Caco-2 (cell line): ENCODE data around the gene ADK. TPM values are rescaled to one million over a fixed set of nuclear protein-coding genes. Genes with fewer than 3 reads are reported as not detected.

Source experiments
- BruUV-seq: library from RNA; stranded (reverse); fragments of 400-500 nt; replicated peaks from 2 replicates; lab custom pipeline; 2021; lab: Mats Ljungman, UMichigan
- CTCF ChIA-PET: fragments of 300-600 bp; sonication (Branson Sonifier 250); formaldehyde crosslinking; loops from one replicate; lab custom pipeline; 2022; ENCODE audit warnings: antibody characterized with exemption; lab: Charles Lee
- POLR2A ChIA-PET: fragments of 300-600 bp; sonication (Branson Sonifier 250); formaldehyde crosslinking; loops from one replicate; lab custom pipeline; 2022; ENCODE audit warnings: antibody characterized with exemption; lab: Charles Lee
- DNase-seq, 2 experiments: peaks; one replicate each; pipeline versions ENCODE4 v3.0.0 to v3.0.0-alpha.2; 2020 to 2022
- H3K27me3 ChIP-seq: replicated peaks from 2 replicates; pipeline ENCODE4 v1.6.0; 2011; ENCODE audit warnings: low read length; ENCODE audit not compliant: control insufficient read depth, insufficient read depth
- H3K36me3 ChIP-seq: 2 replicates; pipeline ENCODE4 v1.5.1; 2011; ENCODE audit warnings: low read length; ENCODE audit not compliant: control insufficient read depth, insufficient read depth
- H3K4me1 ChIP-seq: fragments of 250-450 bp; sonication (Bioruptor Pico); 2 replicates; pipeline ENCODE4 v1.5.1; 2020; ENCODE audit warnings: mild to moderate bottlenecking
- H3K4me3 ChIP-seq: 2 replicates; pipeline ENCODE4 v1.5.1; 2011; ENCODE audit warnings: low read depth, mild to moderate bottlenecking, control low read depth, low read length
- H3K9me3 ChIP-seq: fragments of 250-450 bp; sonication (Bioruptor Pico); 2 replicates; pipeline ENCODE4 v1.5.1; 2020; ENCODE audit warnings: mild to moderate bottlenecking, moderate library complexity
- H3K27ac Mint-ChIP-seq: one replicate; pipeline ENCODE4 v1.8.0; 2022; ENCODE audit warnings: mixed read lengths; ENCODE audit not compliant: unreplicated experiment
- H3K27me3 Mint-ChIP-seq: one replicate; pipeline ENCODE4 v1.8.0; 2022; ENCODE audit warnings: mixed read lengths; ENCODE audit not compliant: insufficient read depth, unreplicated experiment
- H3K36me3 Mint-ChIP-seq: one replicate; pipeline ENCODE4 v1.8.0; 2022; ENCODE audit warnings: mild to moderate bottlenecking, mixed read lengths; ENCODE audit not compliant: insufficient read depth, unreplicated experiment
- H3K4me1 Mint-ChIP-seq: one replicate; pipeline ENCODE4 v1.8.0; 2022; ENCODE audit warnings: low read depth, mixed read lengths; ENCODE audit not compliant: unreplicated experiment
- H3K4me3 Mint-ChIP-seq: one replicate; pipeline ENCODE4 v1.8.0; 2022; ENCODE audit warnings: mild to moderate bottlenecking, moderate library complexity, mixed read lengths; ENCODE audit not compliant: unreplicated experiment
- H3K9me3 Mint-ChIP-seq: one replicate; pipeline ENCODE4 v1.8.0; 2022; ENCODE audit warnings: mixed read lengths; ENCODE audit not compliant: unreplicated experiment
- CTCF ChIP-seq, 2 experiments: fragments of 200-600 bp in 1 of 2; IDR thresholded peaks; 1 replicate in 1 of 2; 2 replicates in 1 of 2; pipeline versions ENCODE4 v1.5.1 to v1.8.0; 2011 to 2022; ENCODE audit warnings: antibody characterized with exemption in 1 of 2, control low read depth in 1 of 2, inconsistent platforms in 1 of 2, low read depth in 1 of 2, low read length in 1 of 2, mild to moderate bottlenecking in 1 of 2, moderate library complexity in 1 of 2; ENCODE audit not compliant: insufficient read depth in 1 of 2, severe bottlenecking in 1 of 2, unreplicated experiment in 1 of 2
- intact Hi-C: fragments of 100-400 bp; cut with micrococcal nuclease; formaldehyde crosslinking; loops from one replicate; pipeline ENCODE4 v1.10.0; 2022; ENCODE audit not compliant: unreplicated experiment
- total RNA-seq: library from RNA; stranded (reverse); gene quantifications from 2 replicates; pipeline ENCODE4 v1.2.3, GENCODE V29; 2022

ADK gene
- total RNA-seq, 1 experiment from 2014 or later: 105 TPM

- DNase-seq: no peak
- H3K36me3 Mint-ChIP-seq: no peaks in the 10 kb centered on the region
Measured at GRCh38 chr10:74514322-74514721, 363.3 kb downstream of the ADK start.

GRCh38 chr10:74518061-74518460, 367.0 kb downstream of the ADK start:
- Histone ChIP-seq H3K4me3 (no peak overlapping the region), H3K27me3 (no peaks in the 10 kb centered on the region), H3K9me3 (peaks cover 17% of the 10 kb centered on the region; the same call in 1 of the 2 replicates), H3K4me1 (no peaks in the 10 kb centered on the region), H3K36me3 (no peaks in the 10 kb centered on the region; the same call in 1 of the 2 replicates)
- TF ChIP-seq CTCF (IDR thresholded peaks at IDR 0.05; ENCODE audit: insufficient read depth in 1 of 2, low read depth in 1 of 2, low read length in 1 of 2, severe bottlenecking in 1 of 2, unreplicated experiment in 1 of 2): no peak
- no peak overlapping the region for H3K27ac Mint-ChIP-seq
- H3K4me3 Mint-ChIP-seq: no peak overlapping the region
- no TSS peak for BruUV-seq
- ChIA-PET CTCF (no interaction called here), POLR2A (no interaction called here)
- H3K9me3 Mint-ChIP-seq: peaks cover 20% of the 10 kb centered on the region
- no peaks in the 10 kb centered on the region for H3K27me3 Mint-ChIP-seq
- no peaks in the 10 kb centered on the region for H3K4me1 Mint-ChIP-seq
- H3K36me3 Mint-ChIP-seq: no peaks in the 10 kb centered on the region
- no peak for DNase-seq
- intact Hi-C loops: no loop called here

More at GRCh38 chr10:74514322-74514721, 363.3 kb downstream of the ADK start:
- no TSS peak for BruUV-seq
- H3K4me3 Mint-ChIP-seq: no peak overlapping the region
- no peaks in the 10 kb centered on the region for H3K27me3 Mint-ChIP-seq
- H3K9me3 Mint-ChIP-seq: peaks cover 32% of the 10 kb centered on the region
- Histone ChIP-seq H3K9me3 (peaks cover 25% of the 10 kb centered on the region; the same call in 1 of the 2 replicates), H3K27me3 (no peaks in the 10 kb centered on the region), H3K4me1 (no peaks in the 10 kb centered on the region), H3K4me3 (no peak overlapping the region), H3K36me3 (no peaks in the 10 kb centered on the region; the same call in 1 of the 2 replicates)
- CTCF ChIA-PET: no interaction called here
- H3K4me1 Mint-ChIP-seq: no peaks in the 10 kb centered on the region
- no peak overlapping the region for H3K27ac Mint-ChIP-seq
- POLR2A ChIA-PET: no interaction called here
- TF ChIP-seq CTCF (IDR thresholded peaks at IDR 0.05; ENCODE audit: insufficient read depth in 1 of 2, low read depth in 1 of 2, low read length in 1 of 2, severe bottlenecking in 1 of 2, unreplicated experiment in 1 of 2): no peak
- intact Hi-C loops: no loop called here

- no peaks in the 10 kb centered on the region for H3K9me3 Mint-ChIP-seq
- TF ChIP-seq CTCF (IDR thresholded peaks at IDR 0.05; ENCODE audit: insufficient read depth in 1 of 2, low read depth in 1 of 2, low read length in 1 of 2, severe bottlenecking in 1 of 2, unreplicated experiment in 1 of 2): no peak
- ChIA-PET POLR2A (no interaction called here), CTCF (no interaction called here)
- no peaks in the 10 kb centered on the region for H3K27me3 ChIP-seq
- no peak overlapping the region for H3K4me3 Mint-ChIP-seq
- intact Hi-C loops: no loop called here
- H3K4me1 Mint-ChIP-seq: no peaks in the 10 kb centered on the region
- H3K36me3 ChIP-seq: no peaks in the 10 kb centered on the region
- no peak overlapping the region for H3K27ac Mint-ChIP-seq
- H3K36me3 Mint-ChIP-seq: peaks cover 5% of the 10 kb centered on the region
- H3K9me3 ChIP-seq: no peaks in the 10 kb centered on the region
- H3K4me1 ChIP-seq: no peaks in the 10 kb centered on the region
- no TSS peak for BruUV-seq
- no peaks in the 10 kb centered on the region for H3K27me3 Mint-ChIP-seq
- no peak overlapping the region for H3K4me3 ChIP-seq
- DNase-seq: no peak
Measured at GRCh38 chr10:74521526-74521925, 370.5 kb downstream of the ADK start.
